HEK293 (cell line): Measurements from ENCODE around the gene OBSCN.

Experiments used
- CTCF ChIA-PET: fragments of 350-600 bp; formaldehyde crosslinking; extraction: SDS; loops from one replicate; lab custom pipeline; 2021; ENCODE audit warnings: antibody characterized with exemption; lab: Yijun Ruan, JAX
- POLR2A ChIA-PET: fragments of 300-600 bp; formaldehyde crosslinking; extraction: SDS; loops from one replicate; lab custom pipeline; 2020; ENCODE audit warnings: antibody characterized with exemption, inconsistent platforms; lab: Yijun Ruan, JAX
- H3K27ac ChIP-seq: fragments of 200-500 bp; sonication (Bioruptor generic); 2 replicates; pipeline ENCODE4 v1.5.1; 2014; ENCODE audit warnings: low read depth, low read length, control low read depth, inconsistent platforms; ENCODE audit errors: extremely low read depth
- H3K36me3 ChIP-seq, 2 experiments: fragments of 200-500 bp in 1 of 2; sonication (Bioruptor generic) in 1 of 2; 1 replicate in 1 of 2; 2 replicates in 1 of 2; pipeline ENCODE4 v1.5.1; 2014 to 2017; ENCODE audit warnings: inconsistent platforms in 2 of 2, low read length in 2 of 2; ENCODE audit not compliant: control insufficient read depth in 2 of 2, insufficient read depth in 1 of 2
- H3K4me1 ChIP-seq: fragments of 200-500 bp; sonication (Bioruptor generic); 2 replicates; pipeline ENCODE4 v1.5.1; 2014; ENCODE audit warnings: mild to moderate bottlenecking, low read length, inconsistent platforms; ENCODE audit not compliant: control insufficient read depth, insufficient read depth
- H3K4me3 ChIP-seq: 2 replicates; pipeline ENCODE4 v1.5.1; 2011; ENCODE audit warnings: low read depth, mild to moderate bottlenecking, control low read depth, low read length, moderate library complexity
- H3K9me3 ChIP-seq: fragments of 200-500 bp; sonication (Bioruptor generic); 2 replicates; pipeline ENCODE4 v1.5.1; 2014; ENCODE audit warnings: low read depth, low read length, inconsistent platforms; ENCODE audit not compliant: control insufficient read depth, insufficient read depth
- GLIS1 ChIP-seq: fragments of 450-650 bp; formaldehyde crosslinking; IDR thresholded peaks from 2 replicates; pipeline ENCODE4 v1.5.1; 2016; ENCODE audit warnings: missing biosample characterization, missing genetic modification characterization
- OSR2 ChIP-seq: fragments of 450-650 bp; formaldehyde crosslinking; IDR thresholded peaks from 2 replicates; pipeline ENCODE4 v1.5.1; 2016; ENCODE audit warnings: missing biosample characterization, missing genetic modification characterization
- ZFHX2 ChIP-seq: fragments of 450-650 bp; formaldehyde crosslinking; conservative IDR thresholded peaks from 2 replicates; pipeline ENCODE4 v1.5.1; 2016; ENCODE audit warnings: missing biosample characterization, missing genetic modification characterization
- ZNF112 ChIP-seq: fragments of 450-650 bp; formaldehyde crosslinking; IDR thresholded peaks from 2 replicates; pipeline ENCODE4 v1.5.0; 2017; ENCODE audit warnings: missing biosample characterization, missing genetic modification characterization
- ZNF292 ChIP-seq: fragments of 450-650 bp; formaldehyde crosslinking; IDR thresholded peaks from 2 replicates; pipeline ENCODE4 v1.5.1; 2016; ENCODE audit warnings: low read depth, missing biosample characterization, missing genetic modification characterization, borderline replicate concordance
- ZNF341 ChIP-seq: fragments of 450-650 bp; formaldehyde crosslinking; IDR thresholded peaks from 2 replicates; pipeline ENCODE4; 2016; ENCODE audit warnings: low read depth, missing biosample characterization, missing genetic modification characterization
- ZNF529 ChIP-seq: fragments of 450-650 bp; formaldehyde crosslinking; IDR thresholded peaks from 2 replicates; pipeline ENCODE4 v1.5.1; 2017; ENCODE audit warnings: missing genetic modification characterization, missing biosample characterization; ENCODE audit not compliant: insufficient replicate concordance
- ZNF623 ChIP-seq: fragments of 450-650 bp; formaldehyde crosslinking; IDR thresholded peaks from 2 replicates; pipeline ENCODE4 v1.5.1; 2016; ENCODE audit warnings: missing biosample characterization, missing genetic modification characterization
- TF ChIP-seq, protein P1 (sequence below): fragments of 450-650 bp; formaldehyde crosslinking; IDR thresholded peaks from 2 replicates; pipeline ENCODE4 v1.5.1; 2016; ENCODE audit warnings: missing biosample characterization, missing genetic modification characterization
- TF ChIP-seq, protein P2 (sequence below): fragments of 450-650 bp; formaldehyde crosslinking; IDR thresholded peaks from 2 replicates; pipeline ENCODE4 v1.5.1; 2017; ENCODE audit warnings: missing biosample characterization, missing genetic modification characterization

The OBSCN gene

DNA sequence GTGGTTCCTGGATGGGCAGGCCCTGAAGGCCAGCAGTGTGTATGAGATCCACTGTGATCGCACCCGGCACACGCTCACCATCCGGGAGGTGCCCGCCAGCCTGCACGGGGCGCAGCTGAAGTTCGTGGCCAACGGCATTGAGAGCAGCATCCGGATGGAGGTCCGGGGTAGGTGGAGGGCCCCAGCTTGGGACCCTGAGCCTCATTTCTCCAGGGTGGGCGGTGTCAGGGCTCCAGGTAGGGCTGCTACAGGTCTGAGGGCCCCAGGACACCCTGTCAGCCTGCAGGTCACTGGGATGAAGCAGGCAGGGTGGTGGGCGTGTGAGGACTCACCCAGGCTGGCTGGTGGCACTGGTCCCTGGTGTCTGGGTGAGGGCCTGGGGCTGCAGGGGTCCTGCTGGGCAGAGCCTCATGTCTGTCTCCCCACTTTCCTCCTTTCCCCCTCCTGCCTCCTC is 7.8 kb downstream of the OBSCN start:
- peaks cover 3 to 22% of the 10 kb centered on the region in 2 experiments; a peak in 2 of 3 replicates for H3K36me3 ChIP-seq

GRCh38 chr1:228216371-228217320 is 8.8 kb downstream of the OBSCN start:
- TF ChIP-seq GLIS1 (tag by site-specific recombination) = 0 out of 2 replicates have a peak, but pooled peaks have one; percentile 24
- TF ChIP-seq ZFHX2 = 0 out of 2 replicates have a peak, but pooled peaks have one; percentile 7
- peak; percentile 0; the same call in 1 of the 2 replicates for TF ChIP-seq ZNF341 (tag by site-specific recombination)
- TF ChIP-seq ZNF292 (tag by site-specific recombination) = no peak
- POLR2A ChIA-PET = no interaction called here
- Histone ChIP-seq H3K4me1 (no peaks in the 10 kb centered on the region; the same call in 1 of the 2 replicates), H3K27ac (no peak overlapping the region), H3K36me3 (peaks cover 3 to 22% of the 10 kb centered on the region in 2 experiments; a peak in 2 of 3 replicates), H3K9me3 (no peaks in the 10 kb centered on the region), H3K4me3 (no peak overlapping the region)
- CTCF ChIA-PET = interaction anchor here (0.8 kb wide), 1 partner anchor 10 kb away, joined by 4 read pairs; no protein-coding TSS in a partner anchor

More for the DNA sequence above, 7.8 kb downstream of the OBSCN start:
- Histone ChIP-seq H3K27ac (no peak overlapping the region), H3K9me3 (no peaks in the 10 kb centered on the region), H3K4me1 (no peaks in the 10 kb centered on the region; the same call in 1 of the 2 replicates), H3K4me3 (no peak overlapping the region)
- POLR2A ChIA-PET = no interaction called here
- TF ChIP-seq OSR2 (tag by site-specific recombination) (no peak), GLIS1 (tag by site-specific recombination) (no peak), ZNF112 (no peak)
- CTCF ChIA-PET = no interaction called here

GRCh38 chr1:228217551-228218344 is 9.9 kb downstream of the OBSCN start:
- ChIA-PET POLR2A (no interaction called here), CTCF (interaction anchor here (0.7 to 1.4 kb wide), 3 partner anchors 9 to 81 kb away, joined by 4 to 7 read pairs (median 4); partner anchors contain the start of gene IBA57)
- no peak overlapping the region for H3K27ac ChIP-seq
- no peaks in the 10 kb centered on the region for H3K9me3 ChIP-seq
- H3K36me3 ChIP-seq = peaks cover 3 to 22% of the 10 kb centered on the region in 2 experiments; a peak in 2 of 3 replicates
- no peak overlapping the region for H3K4me3 ChIP-seq
- TF ChIP-seq, protein P1, sequence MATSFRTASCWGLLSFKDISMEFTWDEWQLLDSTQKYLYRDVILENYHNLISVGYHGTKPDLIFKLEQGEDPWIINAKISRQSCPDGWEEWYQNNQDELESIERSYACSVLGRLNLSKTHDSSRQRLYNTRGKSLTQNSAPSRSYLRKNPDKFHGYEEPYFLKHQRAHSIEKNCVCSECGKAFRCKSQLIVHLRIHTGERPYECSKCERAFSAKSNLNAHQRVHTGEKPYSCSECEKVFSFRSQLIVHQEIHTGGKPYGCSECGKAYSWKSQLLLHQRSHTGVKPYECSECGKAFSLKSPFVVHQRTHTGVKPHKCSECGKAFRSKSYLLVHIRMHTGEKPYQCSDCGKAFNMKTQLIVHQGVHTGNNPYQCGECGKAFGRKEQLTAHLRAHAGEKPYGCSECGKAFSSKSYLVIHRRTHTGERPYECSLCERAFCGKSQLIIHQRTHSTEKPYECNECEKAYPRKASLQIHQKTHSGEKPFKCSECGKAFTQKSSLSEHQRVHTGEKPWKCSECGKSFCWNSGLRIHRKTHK (tag by site-specific recombination) = no peak
- TF ChIP-seq, all 188 proteins: peak for 0
- H3K4me1 ChIP-seq = no peaks in the 10 kb centered on the region

- Histone ChIP-seq H3K36me3 (peaks cover 3 to 22% of the 10 kb centered on the region in 2 experiments; a peak in 2 of 3 replicates), H3K9me3 (no peaks in the 10 kb centered on the region), H3K4me1 (no peaks in the 10 kb centered on the region), H3K4me3 (no peak overlapping the region), H3K27ac (no peak overlapping the region)
- POLR2A ChIA-PET = no interaction called here
- CTCF ChIA-PET = interaction anchor here (0.6 to 1.4 kb wide), 3 partner anchors 53 to 215 kb away, joined by 3 to 5 read pairs (median 4); partner anchors contain the start of gene IBA57
- TF ChIP-seq, protein P2, sequence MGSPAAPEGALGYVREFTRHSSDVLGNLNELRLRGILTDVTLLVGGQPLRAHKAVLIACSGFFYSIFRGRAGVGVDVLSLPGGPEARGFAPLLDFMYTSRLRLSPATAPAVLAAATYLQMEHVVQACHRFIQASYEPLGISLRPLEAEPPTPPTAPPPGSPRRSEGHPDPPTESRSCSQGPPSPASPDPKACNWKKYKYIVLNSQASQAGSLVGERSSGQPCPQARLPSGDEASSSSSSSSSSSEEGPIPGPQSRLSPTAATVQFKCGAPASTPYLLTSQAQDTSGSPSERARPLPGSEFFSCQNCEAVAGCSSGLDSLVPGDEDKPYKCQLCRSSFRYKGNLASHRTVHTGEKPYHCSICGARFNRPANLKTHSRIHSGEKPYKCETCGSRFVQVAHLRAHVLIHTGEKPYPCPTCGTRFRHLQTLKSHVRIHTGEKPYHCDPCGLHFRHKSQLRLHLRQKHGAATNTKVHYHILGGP (tag by site-specific recombination) = no peak
- no peak for TF ChIP-seq ZNF529 (tag by site-specific recombination)
- TF ChIP-seq ZNF623 (tag by site-specific recombination) = no peak
Observed at GRCh38 chr1:228218513-228219244, 10.8 kb downstream of the OBSCN start.
